ELR (cell line): ENCODE data around the gene PIPOX.
"Not testable (repeated sequence)": the region's sequence is repeated elsewhere in the genome, so short reads cannot be mapped to it uniquely, and the experiment has no call there.

Experiments used
- DNase-seq: peaks from one replicate; pipeline ENCODE4 v3.0.0-alpha.2; 2015; ENCODE audit warnings: low read depth

The PIPOX gene

GRCh38 chr17:29076722-29077121 is 33.8 kb downstream of the PIPOX start:
- DNase-seq: no peak

GRCh38 chr17:29077320-29077719 is 34.4 kb downstream of the PIPOX start:
- DNase-seq: no peak

GRCh38 chr17:29078183-29079045 is 35.5 kb downstream of the PIPOX start:
- no peak for DNase-seq

- no peak for DNase-seq
Observed at GRCh38 chr17:29079433-29079832, 36.5 kb downstream of the PIPOX start.

- no peak for DNase-seq
Observed at GRCh38 chr17:29079887-29080286, 36.9 kb downstream of the PIPOX start.

- no peak for DNase-seq
Observed at GRCh38 chr17:29080323-29080722, 37.4 kb downstream of the PIPOX start.

GRCh38 chr17:29080965-29081364 is 38.0 kb downstream of the PIPOX start:
- DNase-seq: no peak

GRCh38 chr17:29084541-29085146 is 41.7 kb downstream of the PIPOX start:
- no peak for DNase-seq

- no peak for DNase-seq
Observed at GRCh38 chr17:29085223-29085622, 42.3 kb downstream of the PIPOX start.

GRCh38 chr17:29086628-29087332 is 43.8 kb downstream of the PIPOX start:
- DNase-seq: no peak

GRCh38 chr17:29088782-29089181 is 45.8 kb downstream of the PIPOX start:
- DNase-seq: not testable (repeated sequence)

- DNase-seq: no peak
Observed at GRCh38 chr17:29089601-29090044, 46.7 kb downstream of the PIPOX start.

- no peak for DNase-seq
Observed at GRCh38 chr17:29090108-29090507, 47.2 kb downstream of the PIPOX start.

GRCh38 chr17:29090750-29091605 is 48.0 kb downstream of the PIPOX start:
- DNase-seq: no peak

GRCh38 chr17:29091606-29092289 is 48.8 kb downstream of the PIPOX start:
- DNase-seq: no peak

GRCh38 chr17:29093090-29093871 is 50.3 kb downstream of the PIPOX start:
- no peak for DNase-seq

- DNase-seq: no peak
Observed at GRCh38 chr17:29094101-29094708, 51.3 kb downstream of the PIPOX start.

GRCh38 chr17:29095439-29095838 is 52.5 kb downstream of the PIPOX start:
- DNase-seq: no peak

GRCh38 chr17:29096094-29096493 is 53.2 kb downstream of the PIPOX start:
- no peak for DNase-seq

GRCh38 chr17:29099527-29099926 is 56.6 kb downstream of the PIPOX start:
- no peak for DNase-seq
